Breast epithelium (tissue), 4 donors: Measurements from ENCODE around the gene MTIF2. TPM values are rescaled to one million over a fixed set of nuclear protein-coding genes. Genes with fewer than 3 reads are reported as not detected.
"Not testable (repeated sequence)": the region's sequence is repeated elsewhere in the genome, so short reads cannot be mapped to it uniquely, and the experiment has no call there.

Experiments used
- DNase-seq, 2 donors: peaks; one replicate each; pipeline ENCODE4 v3.0.0-alpha.2; 2019; ENCODE audit warnings: low spot score in 2 of 2
- H3K27ac ChIP-seq, 2 donors: fragments of 200-600 bp; sonication (generic) in 1 of 2; one replicate each; pipeline ENCODE4 v1.5.1; 2016 to 2019; ENCODE audit warnings: mild to moderate bottlenecking in 1 of 2
- H3K27me3 ChIP-seq, 2 donors: fragments of 200-600 bp; sonication (generic) in 1 of 2; one replicate each; pipeline versions ENCODE4 v1.5.1 to v1.6.0; 2017 to 2019; ENCODE audit warnings: control low read depth in 1 of 2, mild to moderate bottlenecking in 1 of 2
- H3K36me3 ChIP-seq: fragments of 200-600 bp; one replicate; pipeline ENCODE4 v1.5.1; 2019
- H3K4me1 ChIP-seq, 2 donors: fragments of 200-600 bp; sonication (generic); one replicate each; pipeline ENCODE4 v1.5.1; 2016 to 2019; ENCODE audit warnings: control low read depth in 1 of 2
- H3K4me3 ChIP-seq, 3 donors: fragments of 200-600 bp; sonication (generic); 1 replicate in 2 of 3; 2 replicates in 1 of 3; pipeline ENCODE4 v1.5.1; 2016 to 2019; ENCODE audit warnings: mild to moderate bottlenecking in 3 of 3, moderate library complexity in 2 of 3
- H3K9me3 ChIP-seq, 2 donors: fragments of 200-600 bp; sonication (generic) in 1 of 2; one replicate each; pipeline ENCODE4 v1.5.1; 2016 to 2019; ENCODE audit warnings: control low read depth in 1 of 2
- CTCF ChIP-seq, 3 donors: fragments of 450-650 bp; IDR thresholded peaks; one replicate each; pipeline ENCODE4 v1.5.1; 2016 to 2017; ENCODE audit warnings: antibody characterized with exemption in 3 of 3, mild to moderate bottlenecking in 3 of 3, moderate library complexity in 3 of 3
- POLR2A ChIP-seq: fragments of 450-650 bp; IDR thresholded peaks from one replicate; pipeline ENCODE4 v1.6.1; 2016; ENCODE audit warnings: antibody characterized with exemption, mild to moderate bottlenecking, moderate library complexity
- POLR2AphosphoS5 ChIP-seq, 3 donors: sonication (generic); formaldehyde crosslinking; IDR thresholded peaks; one replicate each; pipeline ENCODE4 v1.6.1; 2017; ENCODE audit warnings: antibody characterized with exemption in 3 of 3
- intact Hi-C: fragments of 100-400 bp; cut with DNase I; formaldehyde crosslinking; loops from one replicate; pipeline ENCODE4 v1.15.1; 2023; ENCODE audit warnings: low total_unique reads
- total RNA-seq, 3 donors: library from RNA; depleted of rRNA; stranded (reverse); fragments of >200 nt; gene quantifications; one replicate each; pipeline ENCODE4 v1.1.0, GENCODE V29; 2016

The MTIF2 gene
- total RNA-seq, 3 donors from 2014 or later, result 23.2 to 25.3 (median 23.6) TPM

- intact Hi-C loops, result no loop called here
- no peaks in the 10 kb centered on the region for H3K36me3 ChIP-seq
- TF ChIP-seq POLR2A (no peak), CTCF (IDR thresholded peaks at IDR 0.05) (no peak), POLR2AphosphoS5 (IDR thresholded peaks at IDR 0.05) (no peak)
Measured at GRCh38 chr2:55277310-55277709, 8.3 kb upstream of the MTIF2 start.

GRCh38 chr2:55274346-55274745, 5.3 kb upstream of the MTIF2 start:
- H3K4me3 ChIP-seq, H3K36me3 ChIP-seq, H3K27me3 ChIP-seq, DNase-seq, intact Hi-C loops, H3K4me1 ChIP-seq, H3K9me3 ChIP-seq, H3K27ac ChIP-seq: not testable (repeated sequence)

More at GRCh38 chr2:55277310-55277709, 8.3 kb upstream of the MTIF2 start:
- H3K27me3 ChIP-seq, result no peaks in the 10 kb centered on the region
- H3K9me3 ChIP-seq, result no peaks in the 10 kb centered on the region
- H3K4me1 ChIP-seq, result no peaks in the 10 kb centered on the region
- no peak overlapping the region for H3K4me3 ChIP-seq
- H3K27ac ChIP-seq, result no peak overlapping the region
- no peak for DNase-seq

GRCh38 chr2:55269645-55269990, 587 bp upstream of the MTIF2 start:
- intact Hi-C loops, result no loop called here
- no peaks in the 10 kb centered on the region for H3K4me1 ChIP-seq
- DNase-seq, result no peak
- no peaks in the 10 kb centered on the region for H3K36me3 ChIP-seq
- peak overlapping the region; percentile 67 to 81 for H3K27ac ChIP-seq
- no peaks in the 10 kb centered on the region for H3K9me3 ChIP-seq
- no peaks in the 10 kb centered on the region for H3K27me3 ChIP-seq
- peak overlapping the region; percentile 51 to 72 (median 66) for H3K4me3 ChIP-seq
- TF ChIP-seq POLR2A (no peak), POLR2AphosphoS5 (IDR thresholded peaks at IDR 0.05) (no peak)

- no peak for DNase-seq
- no peak for TF ChIP-seq POLR2A
- no peak for TF ChIP-seq CTCF (IDR thresholded peaks at IDR 0.05)
- TF ChIP-seq POLR2AphosphoS5 (IDR thresholded peaks at IDR 0.05), result no peak
- Histone ChIP-seq H3K9me3 (no peaks in the 10 kb centered on the region), H3K4me1 (no peaks in the 10 kb centered on the region), H3K36me3 (no peaks in the 10 kb centered on the region), H3K27ac (peak overlapping the region; percentile 81 to 82), H3K27me3 (no peaks in the 10 kb centered on the region), H3K4me3 (peak overlapping the region; percentile 51 to 72 (median 66))
- intact Hi-C loops, result no loop called here
Measured at GRCh38 chr2:55268288-55268906, 634 bp downstream of the MTIF2 start.

- H3K27me3 ChIP-seq, H3K27ac ChIP-seq, H3K36me3 ChIP-seq, H3K4me1 ChIP-seq, H3K4me3 ChIP-seq, DNase-seq, H3K9me3 ChIP-seq, intact Hi-C loops: not testable (repeated sequence)
Measured at GRCh38 chr2:55259586-55259985, 9.4 kb downstream of the MTIF2 start.

- no peak overlapping the region for H3K27ac ChIP-seq
- no peak overlapping the region for H3K4me3 ChIP-seq
- H3K27me3 ChIP-seq, result no peaks in the 10 kb centered on the region
- no peaks in the 10 kb centered on the region for H3K9me3 ChIP-seq
- no peak for DNase-seq
- TF ChIP-seq CTCF (IDR thresholded peaks at IDR 0.05) (no peak), POLR2A (no peak)
- intact Hi-C loops, result no loop called here
- peaks cover 4% of the 10 kb centered on the region for H3K36me3 ChIP-seq
- H3K4me1 ChIP-seq, result no peaks in the 10 kb centered on the region
Measured at GRCh38 chr2:55252832-55253231, 16.2 kb downstream of the MTIF2 start.

GRCh38 chr2:55247025-55247424, 22.0 kb downstream of the MTIF2 start:
- Histone ChIP-seq H3K27me3 (no peaks in the 10 kb centered on the region), H3K4me3 (no peak overlapping the region), H3K36me3 (peaks cover 7% of the 10 kb centered on the region), H3K9me3 (no peaks in the 10 kb centered on the region), H3K27ac (no peak overlapping the region), H3K4me1 (no peaks in the 10 kb centered on the region)
- DNase-seq, result no peak
- intact Hi-C loops, result no loop called here
- no peak for TF ChIP-seq CTCF (IDR thresholded peaks at IDR 0.05)
- no peak for TF ChIP-seq POLR2AphosphoS5 (IDR thresholded peaks at IDR 0.05)
